B cell (primary cell): ENCODE results near the gene TAF11L6.

Experiments used
- EZH2 ChIP-seq: IDR thresholded peaks from 2 replicates; pipeline ENCODE4 v1.6.1; 2012; ENCODE audit warnings: borderline replicate concordance, low read depth, mild to moderate bottlenecking, moderate library complexity, low read length; ENCODE audit not compliant: insufficient read depth, poor library complexity, severe bottlenecking
- TF ChIP-seq, protein P1 (sequence below): fragments of 200-600 bp; IDR thresholded peaks from one replicate; pipeline ENCODE4 v1.8.0; 2022; ENCODE audit warnings: antibody characterized with exemption, mild to moderate bottlenecking

DNA sequence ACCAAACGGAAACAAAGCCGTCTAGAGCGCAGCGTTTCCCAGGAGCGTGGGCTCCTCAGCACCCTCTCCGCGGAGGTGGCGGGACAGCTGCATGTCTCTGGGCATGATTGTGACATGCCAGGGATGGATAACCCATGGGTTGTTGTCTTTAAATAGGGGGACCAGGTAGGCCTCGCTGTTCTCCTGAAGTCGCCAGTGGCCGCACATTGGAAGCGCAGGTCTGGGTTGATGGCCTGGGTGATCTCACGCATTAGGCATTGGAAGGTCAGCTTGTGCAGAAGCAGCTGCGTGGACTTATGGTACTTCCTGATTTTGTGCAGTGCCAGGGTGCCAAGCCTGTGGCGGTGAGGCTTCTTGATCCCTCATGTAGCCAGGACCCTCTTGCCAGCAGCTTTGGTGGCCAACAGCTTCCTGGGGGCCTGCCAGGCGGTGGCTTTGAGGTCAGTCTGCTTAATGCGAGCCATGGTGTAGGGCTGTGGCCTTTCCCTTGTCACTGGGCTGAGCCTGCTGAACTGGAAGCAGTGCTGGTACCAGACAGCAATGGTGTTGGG lies 16.6 kb upstream of the TAF11L6 start:
- TF ChIP-seq EZH2: no peak
- TF ChIP-seq, protein P1, sequence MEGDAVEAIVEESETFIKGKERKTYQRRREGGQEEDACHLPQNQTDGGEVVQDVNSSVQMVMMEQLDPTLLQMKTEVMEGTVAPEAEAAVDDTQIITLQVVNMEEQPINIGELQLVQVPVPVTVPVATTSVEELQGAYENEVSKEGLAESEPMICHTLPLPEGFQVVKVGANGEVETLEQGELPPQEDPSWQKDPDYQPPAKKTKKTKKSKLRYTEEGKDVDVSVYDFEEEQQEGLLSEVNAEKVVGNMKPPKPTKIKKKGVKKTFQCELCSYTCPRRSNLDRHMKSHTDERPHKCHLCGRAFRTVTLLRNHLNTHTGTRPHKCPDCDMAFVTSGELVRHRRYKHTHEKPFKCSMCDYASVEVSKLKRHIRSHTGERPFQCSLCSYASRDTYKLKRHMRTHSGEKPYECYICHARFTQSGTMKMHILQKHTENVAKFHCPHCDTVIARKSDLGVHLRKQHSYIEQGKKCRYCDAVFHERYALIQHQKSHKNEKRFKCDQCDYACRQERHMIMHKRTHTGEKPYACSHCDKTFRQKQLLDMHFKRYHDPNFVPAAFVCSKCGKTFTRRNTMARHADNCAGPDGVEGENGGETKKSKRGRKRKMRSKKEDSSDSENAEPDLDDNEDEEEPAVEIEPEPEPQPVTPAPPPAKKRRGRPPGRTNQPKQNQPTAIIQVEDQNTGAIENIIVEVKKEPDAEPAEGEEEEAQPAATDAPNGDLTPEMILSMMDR: no peak
